NCI-H2081 treated with DMSO at 0.1 percent for 48 hours (cell line): ENCODE measurements around the gene PTGIR.
A peak's percentile ranks its signal among the peaks of the same experiment; 100 is the strongest.

Source experiments
- DNase-seq: peaks from one replicate; lab custom pipeline; 2025; lab: John Stamatoyannopoulos, UW

The PTGIR gene

GRCh38 chr19:46624958-46625661 lies at the start of gene PTGIR:
Gene PTGIR (minus strand): TSS chr19:46625089. CDS start chr19:46624225, 864 bp downstream.
- DNase-seq = no peak

GRCh38 chr19:46670813-46671212 lies 45.9 kb upstream of the PTGIR start:
- DNase-seq = no peak

DNA sequence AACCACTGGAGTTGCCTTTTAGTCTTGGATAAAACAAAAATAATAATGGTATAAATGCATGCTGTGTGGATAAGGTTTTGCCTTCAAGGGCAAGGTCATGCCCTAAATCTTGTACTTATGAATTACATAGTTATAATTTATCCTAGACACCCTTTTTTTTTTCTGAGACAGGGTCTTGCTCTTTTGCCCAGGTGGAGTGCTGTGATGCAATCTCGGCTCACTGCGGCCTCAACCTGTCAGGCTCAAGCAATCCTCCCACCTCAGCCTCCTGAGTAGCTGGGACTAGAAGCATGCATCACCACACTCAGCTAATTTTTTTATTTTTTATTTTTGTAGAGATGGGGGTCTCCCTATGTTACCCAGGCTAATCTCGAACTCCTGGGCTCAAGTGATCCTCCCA lies 43.8 kb upstream of the PTGIR start:
- DNase-seq = no peak

GRCh38 chr19:46665072-46665471 lies 40.2 kb upstream of the PTGIR start:
- DNase-seq = no peak

DNA sequence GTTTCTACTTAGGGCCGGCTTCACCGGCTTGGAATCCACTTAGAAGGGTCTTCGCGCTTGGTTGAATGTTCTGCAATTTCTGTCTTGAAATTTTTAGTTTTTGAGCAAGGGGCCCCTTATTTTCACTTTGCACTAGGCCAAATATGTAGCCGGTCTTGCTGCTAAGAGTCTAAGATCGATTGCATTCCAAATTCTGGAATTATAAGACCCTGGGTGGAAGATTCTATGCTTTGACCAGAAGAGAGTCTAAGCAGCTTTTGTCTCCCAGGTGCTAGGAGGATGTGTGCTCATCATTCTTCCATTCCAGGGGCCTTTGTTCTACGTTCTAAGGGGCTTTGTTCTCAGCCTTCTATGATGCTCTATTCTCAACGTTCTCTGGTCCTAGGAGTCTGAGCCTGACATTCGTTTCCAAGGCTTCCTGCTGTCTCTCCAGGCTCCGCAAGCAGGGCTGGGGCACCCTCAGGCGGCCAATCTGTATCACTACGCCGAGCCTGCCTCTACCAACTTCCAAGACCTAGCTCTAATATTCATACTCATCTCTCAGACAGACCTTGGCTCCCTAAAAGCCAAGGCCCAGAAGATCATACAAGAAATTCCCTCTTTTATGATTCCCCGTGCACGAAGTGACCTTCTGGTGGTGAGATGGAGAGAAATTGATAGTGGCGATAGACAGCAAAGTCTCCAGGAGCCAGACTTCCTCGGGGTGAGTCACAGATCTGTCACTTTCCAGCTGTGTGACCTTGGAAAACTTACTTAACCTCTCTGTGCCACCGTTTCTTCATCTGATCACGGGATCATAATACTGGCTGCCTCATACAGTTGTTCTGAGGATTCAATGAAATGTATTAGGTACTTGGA lies 37.1 kb upstream of the PTGIR start:
- DNase-seq = peak; percentile 62

DNA sequence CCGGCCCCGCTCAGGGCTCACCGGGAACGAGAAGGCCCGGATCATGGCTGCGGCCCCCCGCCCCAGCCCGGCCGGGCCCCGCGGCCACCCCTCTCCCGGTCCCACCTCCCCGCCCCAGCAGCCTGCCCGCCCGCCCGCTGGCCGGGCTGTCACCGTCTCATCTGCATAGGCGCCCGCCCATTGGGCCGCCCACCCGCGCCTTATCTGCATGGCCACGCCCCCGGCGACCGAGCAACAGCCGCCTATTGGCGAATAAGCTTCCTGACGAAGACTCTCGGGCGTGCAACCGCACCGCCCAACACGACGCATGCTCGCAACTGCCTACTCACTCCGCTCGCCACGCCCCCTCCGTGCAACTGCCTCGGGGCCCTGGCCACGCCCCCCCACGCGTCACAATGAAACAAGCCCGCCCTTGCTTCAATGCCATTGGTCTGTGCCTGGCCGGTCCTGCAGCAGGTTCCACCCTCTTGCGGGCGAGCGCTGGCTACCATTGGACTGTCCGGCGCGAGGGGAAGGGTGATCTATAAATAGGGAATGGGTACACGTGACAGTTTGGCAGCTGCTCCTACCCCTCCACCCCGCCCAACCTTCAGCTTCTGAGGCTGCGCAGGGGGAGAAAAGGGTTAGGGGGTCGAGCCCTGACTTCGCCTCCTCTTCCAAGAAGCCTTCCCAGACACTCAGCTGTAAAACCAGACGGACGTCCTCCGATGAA lies 36.3 kb upstream of the PTGIR start, which contains the start of gene DACT3:
Gene DACT3 (minus strand): TSS at position 163 of the 712 bp plus-strand sequence. CDS start 118 bp downstream, at position 45.
- DNase-seq = peak; percentile 97

GRCh38 chr19:46660551-46661019 lies 35.7 kb upstream of the PTGIR start:
- no peak for DNase-seq

GRCh38 chr19:46660008-46660517 lies 35.2 kb upstream of the PTGIR start:
- no peak for DNase-seq

GRCh38 chr19:46659151-46660007 lies 34.5 kb upstream of the PTGIR start:
- DNase-seq = no peak

DNA sequence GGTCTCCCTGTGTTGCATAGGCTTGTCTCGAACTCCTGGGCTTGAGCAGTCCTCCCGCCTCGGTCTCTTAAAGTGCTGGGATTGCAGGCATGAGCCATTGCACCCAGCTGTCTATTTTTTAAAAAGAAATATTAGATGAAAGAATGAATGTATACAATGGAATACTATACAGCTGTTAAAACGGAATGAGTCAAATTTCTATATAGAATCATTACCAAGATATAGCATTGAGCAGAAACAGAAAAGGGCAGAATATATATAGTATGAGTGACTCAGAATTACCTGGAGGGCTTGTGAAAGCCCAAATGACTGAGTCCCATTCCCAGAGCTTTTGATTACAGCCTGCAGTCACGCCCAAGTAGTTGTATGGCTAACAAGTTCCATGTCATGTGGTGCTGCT lies 31.7 kb upstream of the PTGIR start:
- DNase-seq = no peak

DNA sequence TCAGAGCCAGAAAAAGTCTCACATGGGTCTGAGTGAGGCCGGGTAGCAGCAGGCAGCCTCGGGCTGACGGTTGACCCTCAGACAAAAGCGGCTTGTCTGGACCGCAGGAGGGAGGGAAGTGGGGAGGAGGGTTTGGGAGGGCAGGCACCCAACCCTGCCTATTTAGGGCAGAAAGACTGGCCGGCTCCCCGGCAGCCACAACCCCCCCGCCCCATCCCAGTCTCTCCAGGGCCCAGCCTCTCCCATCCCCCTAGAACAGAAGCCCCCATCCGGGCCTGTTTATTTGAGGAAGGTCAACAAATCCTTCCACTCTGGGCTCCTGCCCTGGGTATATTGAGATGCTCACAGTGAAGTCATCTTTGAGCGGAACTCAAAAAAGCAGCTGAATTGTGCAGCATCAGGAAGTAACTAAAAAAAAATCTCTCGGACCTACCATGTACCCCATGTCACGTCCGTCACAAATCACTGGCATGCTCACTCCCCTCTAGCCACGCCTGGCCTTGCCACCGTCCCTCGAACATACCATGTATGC lies 29.8 kb upstream of the PTGIR start:
- DNase-seq = no peak

DNA sequence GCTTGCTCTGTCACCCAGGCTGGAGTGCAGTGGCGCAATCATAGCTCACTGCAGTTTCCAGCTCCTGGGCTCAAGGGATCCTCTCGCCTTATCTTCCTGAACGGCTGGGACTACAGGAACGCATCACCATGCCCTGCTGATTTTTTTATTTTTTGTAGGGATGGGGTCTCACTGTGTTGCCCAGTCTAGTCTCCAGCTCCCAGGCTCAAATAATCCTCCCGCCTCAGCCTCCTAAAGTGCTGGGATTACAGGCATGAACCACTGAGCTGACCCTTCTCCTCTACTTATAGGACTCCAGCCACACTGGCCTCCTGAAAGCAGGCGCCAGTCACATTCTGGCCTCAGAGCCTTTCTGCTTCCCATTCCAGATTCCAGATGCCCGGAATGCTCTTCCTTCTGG lies 25.6 kb upstream of the PTGIR start:
- no peak for DNase-seq

DNA sequence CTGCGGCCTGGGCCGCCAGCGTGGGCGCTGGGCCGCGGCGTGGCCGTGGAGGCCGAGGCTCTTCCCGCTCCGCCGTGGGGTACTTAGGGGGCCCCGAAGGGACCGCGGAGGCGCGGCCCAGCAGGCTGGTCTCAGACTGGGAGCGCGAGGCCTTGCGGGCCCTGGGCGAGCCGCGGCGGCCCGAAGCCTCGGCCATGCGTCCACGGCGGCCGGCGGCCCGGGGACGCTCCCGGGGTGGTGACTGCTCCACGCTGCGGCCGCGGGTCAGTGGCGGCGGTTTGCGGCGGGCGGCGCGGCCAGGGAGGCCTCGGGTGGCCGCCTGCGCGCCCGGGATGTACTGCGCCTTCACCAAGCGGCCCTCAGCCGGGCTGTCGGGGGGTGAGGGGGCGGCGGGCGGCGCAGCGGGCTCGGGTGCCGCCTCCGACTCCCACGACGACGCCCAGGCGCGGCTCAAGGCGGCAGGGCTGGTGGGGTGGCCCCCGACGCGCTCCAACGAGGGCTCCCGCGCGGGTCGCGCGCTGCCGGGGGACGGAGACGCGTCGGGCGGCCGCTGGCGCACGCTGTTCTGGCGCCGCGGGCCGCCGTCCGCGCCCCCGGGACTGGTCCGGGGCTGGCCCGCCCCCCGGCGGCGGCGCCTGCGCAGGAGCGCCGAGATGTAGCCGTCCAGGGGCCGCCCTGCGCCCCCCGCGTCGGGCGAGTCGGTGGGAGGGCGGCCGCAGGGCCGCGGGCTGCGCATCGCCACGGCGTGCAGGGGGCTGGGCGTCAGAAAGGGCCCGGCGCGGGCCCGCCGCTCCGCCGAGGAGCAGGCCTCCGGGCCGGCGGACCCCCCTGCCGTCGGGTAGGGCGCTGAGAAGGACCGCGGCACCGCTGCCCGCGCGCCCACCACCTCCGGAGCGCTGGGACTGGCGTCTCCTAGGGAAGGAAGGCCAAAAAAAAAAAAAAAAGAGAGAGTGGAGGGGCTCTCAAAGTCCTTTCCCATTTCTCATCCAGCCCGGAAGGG lies 24.4 kb upstream of the PTGIR start:
- no peak for DNase-seq

GRCh38 chr19:46648060-46648960 lies 23.4 kb upstream of the PTGIR start:
- no peak for DNase-seq

DNA sequence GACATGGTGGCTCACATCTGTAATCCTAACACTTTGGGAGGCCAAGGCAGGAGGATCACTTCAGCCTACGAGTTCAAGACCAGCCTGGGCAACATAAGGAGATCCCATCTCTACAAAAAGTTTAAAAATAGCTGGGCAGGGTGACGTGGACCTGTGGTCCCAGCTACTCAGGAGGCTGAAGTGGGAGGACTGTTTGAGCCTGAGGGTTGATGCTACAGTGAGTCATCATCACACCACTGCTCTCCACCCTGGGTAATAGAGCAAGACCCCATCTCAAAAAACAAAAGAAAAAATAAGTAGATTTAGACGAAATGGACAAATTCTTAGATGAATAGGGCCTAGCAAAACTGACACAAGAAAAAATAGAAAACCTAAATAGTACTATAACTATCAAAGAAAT lies 21.5 kb upstream of the PTGIR start:
- no peak for DNase-seq

- no peak for DNase-seq
Measured at GRCh38 chr19:46644720-46645119, 19.8 kb upstream of the PTGIR start.

- no peak for DNase-seq
Measured at GRCh38 chr19:46640656-46641055, 15.8 kb upstream of the PTGIR start.

DNA sequence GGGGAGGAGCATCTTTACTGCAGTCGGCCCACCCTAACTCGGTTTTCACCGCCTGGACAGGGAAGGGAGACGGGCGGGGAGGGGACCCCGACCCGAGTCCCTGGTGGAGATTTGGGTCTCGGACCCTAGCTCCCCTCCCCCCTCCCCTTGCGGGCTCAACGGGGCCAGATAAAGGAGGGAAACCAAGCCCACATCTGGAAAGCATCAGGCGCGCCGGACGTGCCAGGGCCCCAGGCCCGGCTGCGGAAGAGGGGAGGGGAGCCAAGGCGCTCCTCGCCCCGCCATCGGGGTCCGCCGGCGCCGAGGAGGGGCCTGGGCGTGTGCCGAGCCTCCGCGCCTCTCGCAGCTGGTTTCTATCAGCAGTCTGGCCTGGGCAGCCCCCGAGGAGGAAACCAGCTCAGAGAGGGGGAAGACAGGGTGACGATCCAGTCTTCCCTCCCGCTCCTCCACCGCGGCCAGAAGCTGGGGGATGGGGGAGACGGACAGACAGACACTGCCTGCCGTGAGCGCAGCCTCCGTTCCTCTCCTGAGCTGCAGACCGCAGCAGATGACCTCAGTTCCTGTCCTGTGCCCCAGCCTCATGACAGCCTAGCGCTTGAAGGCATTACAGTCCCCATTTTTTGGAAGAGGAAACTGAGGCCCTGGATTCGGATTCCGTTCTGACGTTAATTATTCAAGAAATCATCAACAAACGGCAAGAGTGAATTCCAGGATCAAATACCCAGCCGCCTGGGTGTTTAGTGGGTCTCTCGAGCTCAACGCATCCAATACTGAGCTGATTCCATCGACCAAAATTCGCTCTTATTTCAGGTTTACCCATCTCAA lies 14.7 kb upstream of the PTGIR start:
- no peak for DNase-seq
